ENCODE measurements around the gene GPR180. TPM values are rescaled to one million over a fixed set of nuclear protein-coding genes. Genes with fewer than 3 reads are reported as not detected.

The GPR180 gene
- total RNA-seq, 1 donor from 2014 or later = 6.6 TPM

DNA sequence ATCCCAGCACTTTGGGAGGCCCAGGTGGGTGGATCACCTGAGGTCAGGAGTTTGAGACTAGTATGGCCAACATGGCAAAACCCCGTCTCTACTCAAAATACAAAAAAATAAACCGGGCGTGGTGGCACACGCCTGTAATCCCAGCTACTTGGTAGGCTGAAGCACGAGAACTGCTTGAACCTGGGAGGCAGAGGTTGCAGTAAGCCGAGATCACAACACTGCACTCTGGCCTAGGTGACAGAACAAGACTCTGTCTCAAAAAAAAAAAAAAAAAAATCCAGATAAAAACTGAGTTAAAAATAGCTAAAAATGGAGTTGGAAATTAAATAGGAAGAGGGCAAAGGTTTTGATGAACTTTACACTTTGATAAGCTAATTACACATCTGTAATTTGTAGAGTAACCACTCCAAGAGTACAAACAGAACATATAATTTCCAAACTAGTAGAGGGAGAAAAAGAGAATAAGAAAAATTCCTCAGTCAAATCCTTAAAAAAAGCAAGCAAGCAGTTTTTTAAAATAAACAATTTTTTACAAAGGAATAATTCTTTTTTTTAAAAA lies 16.0 kb upstream of the GPR180 start:
- peaks cover 41% of the 10 kb centered on the region for H3K36me3 Mint-ChIP-seq (ENCODE audit: low read depth)
- TF ChIP-seq, protein P1, sequence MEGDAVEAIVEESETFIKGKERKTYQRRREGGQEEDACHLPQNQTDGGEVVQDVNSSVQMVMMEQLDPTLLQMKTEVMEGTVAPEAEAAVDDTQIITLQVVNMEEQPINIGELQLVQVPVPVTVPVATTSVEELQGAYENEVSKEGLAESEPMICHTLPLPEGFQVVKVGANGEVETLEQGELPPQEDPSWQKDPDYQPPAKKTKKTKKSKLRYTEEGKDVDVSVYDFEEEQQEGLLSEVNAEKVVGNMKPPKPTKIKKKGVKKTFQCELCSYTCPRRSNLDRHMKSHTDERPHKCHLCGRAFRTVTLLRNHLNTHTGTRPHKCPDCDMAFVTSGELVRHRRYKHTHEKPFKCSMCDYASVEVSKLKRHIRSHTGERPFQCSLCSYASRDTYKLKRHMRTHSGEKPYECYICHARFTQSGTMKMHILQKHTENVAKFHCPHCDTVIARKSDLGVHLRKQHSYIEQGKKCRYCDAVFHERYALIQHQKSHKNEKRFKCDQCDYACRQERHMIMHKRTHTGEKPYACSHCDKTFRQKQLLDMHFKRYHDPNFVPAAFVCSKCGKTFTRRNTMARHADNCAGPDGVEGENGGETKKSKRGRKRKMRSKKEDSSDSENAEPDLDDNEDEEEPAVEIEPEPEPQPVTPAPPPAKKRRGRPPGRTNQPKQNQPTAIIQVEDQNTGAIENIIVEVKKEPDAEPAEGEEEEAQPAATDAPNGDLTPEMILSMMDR (conservative IDR thresholded peaks at IDR 0.05) = no peak

DNA sequence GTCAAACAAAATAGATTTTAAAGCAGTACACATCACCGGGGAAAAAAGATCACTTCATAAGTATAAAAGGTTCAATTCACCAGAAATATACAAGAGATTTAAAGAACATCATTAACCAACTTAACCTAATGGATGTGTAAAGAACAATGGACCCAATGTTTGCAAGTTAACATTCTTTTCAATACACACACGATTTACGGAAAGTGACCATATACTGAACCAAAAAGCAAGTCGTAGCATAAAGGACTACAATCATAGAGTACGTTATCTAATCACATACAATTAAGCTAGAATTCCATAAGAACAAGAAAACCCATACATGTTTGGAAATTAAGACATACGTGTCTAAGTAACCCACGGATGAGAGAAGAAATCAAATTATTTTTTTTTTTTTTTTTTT lies 15.3 kb upstream of the GPR180 start:
- peaks cover 39% of the 10 kb centered on the region for H3K36me3 Mint-ChIP-seq (ENCODE audit: low read depth)

More for the DNA sequence above, 16.0 kb upstream of the GPR180 start:
- no peak for DNase-seq (ENCODE audit: low read depth, low spot score)
- Mint-ChIP-seq H3K4me3 (no peak overlapping the region), H3K27me3 (ENCODE audit: low read depth) (no peaks in the 10 kb centered on the region), H3K9me3 (peaks cover 5% of the 10 kb centered on the region), H3K27ac (ENCODE audit: unreplicated experiment) (no peak overlapping the region), H3K4me1 (peaks cover 9% of the 10 kb centered on the region)

DNA sequence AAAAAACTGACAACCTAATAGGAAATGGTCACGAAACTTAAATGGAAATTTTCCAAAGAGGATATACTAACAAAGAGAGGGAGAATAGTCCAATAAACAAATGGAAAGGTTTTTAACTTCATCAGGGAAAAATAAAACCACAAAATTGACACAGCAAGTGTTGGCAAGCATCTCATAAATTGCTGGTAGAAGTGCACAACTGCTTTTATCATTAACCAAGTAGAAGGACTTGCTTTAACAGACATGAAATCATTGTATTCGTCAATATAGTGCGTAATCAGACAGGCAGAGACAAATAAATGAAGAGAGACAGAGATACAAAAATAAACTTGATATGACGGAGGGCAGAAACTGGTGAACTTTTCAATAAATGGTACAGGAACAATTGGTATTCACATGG lies 13.1 kb upstream of the GPR180 start:
- Mint-ChIP-seq H3K4me3 (no peak overlapping the region), H3K27ac (ENCODE audit: unreplicated experiment) (no peak overlapping the region), H3K27me3 (ENCODE audit: low read depth) (no peaks in the 10 kb centered on the region), H3K9me3 (peaks cover 2% of the 10 kb centered on the region), H3K4me1 (peaks cover 9% of the 10 kb centered on the region), H3K36me3 (ENCODE audit: low read depth) (peaks cover 31% of the 10 kb centered on the region)
- TF ChIP-seq, protein P1 (conservative IDR thresholded peaks at IDR 0.05) = no peak
- DNase-seq (ENCODE audit: low read depth, low spot score) = no peak

More for the DNA sequence above, 15.3 kb upstream of the GPR180 start:
- H3K27me3 Mint-ChIP-seq (ENCODE audit: low read depth) = no peaks in the 10 kb centered on the region
- TF ChIP-seq, protein P1 (conservative IDR thresholded peaks at IDR 0.05) = no peak
- H3K27ac Mint-ChIP-seq (ENCODE audit: unreplicated experiment) = no peak overlapping the region
- H3K9me3 Mint-ChIP-seq = peaks cover 5% of the 10 kb centered on the region
- DNase-seq (ENCODE audit: low read depth, low spot score) = no peak
- no peak overlapping the region for H3K4me3 Mint-ChIP-seq
- H3K4me1 Mint-ChIP-seq = peaks cover 9% of the 10 kb centered on the region

DNA sequence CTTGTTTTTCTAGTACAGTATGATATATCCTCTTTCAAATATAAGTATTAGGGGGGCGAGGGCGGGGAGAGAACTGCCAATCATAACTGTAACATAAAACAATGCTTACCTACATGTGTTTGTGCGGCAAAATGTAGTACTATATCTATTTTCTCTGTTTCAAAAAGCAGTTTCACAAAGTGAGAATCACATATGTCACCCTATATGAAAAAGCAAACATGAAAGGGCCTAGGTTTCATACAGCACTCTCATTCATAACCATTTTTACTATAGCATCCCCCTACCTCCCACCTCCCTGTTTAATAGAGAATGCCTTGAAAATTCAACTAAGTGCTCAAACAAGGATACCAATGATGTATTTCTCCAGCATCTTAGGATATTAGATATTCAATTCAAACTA lies 10.9 kb upstream of the GPR180 start:
- TF ChIP-seq, protein P1 (conservative IDR thresholded peaks at IDR 0.05) = no peak
- Mint-ChIP-seq H3K27me3 (ENCODE audit: low read depth) (no peaks in the 10 kb centered on the region), H3K36me3 (ENCODE audit: low read depth) (peaks cover 18% of the 10 kb centered on the region), H3K9me3 (no peaks in the 10 kb centered on the region), H3K27ac (ENCODE audit: unreplicated experiment) (no peak overlapping the region), H3K4me3 (no peak overlapping the region), H3K4me1 (peaks cover 23% of the 10 kb centered on the region)
- DNase-seq (ENCODE audit: low read depth, low spot score) = no peak

DNA sequence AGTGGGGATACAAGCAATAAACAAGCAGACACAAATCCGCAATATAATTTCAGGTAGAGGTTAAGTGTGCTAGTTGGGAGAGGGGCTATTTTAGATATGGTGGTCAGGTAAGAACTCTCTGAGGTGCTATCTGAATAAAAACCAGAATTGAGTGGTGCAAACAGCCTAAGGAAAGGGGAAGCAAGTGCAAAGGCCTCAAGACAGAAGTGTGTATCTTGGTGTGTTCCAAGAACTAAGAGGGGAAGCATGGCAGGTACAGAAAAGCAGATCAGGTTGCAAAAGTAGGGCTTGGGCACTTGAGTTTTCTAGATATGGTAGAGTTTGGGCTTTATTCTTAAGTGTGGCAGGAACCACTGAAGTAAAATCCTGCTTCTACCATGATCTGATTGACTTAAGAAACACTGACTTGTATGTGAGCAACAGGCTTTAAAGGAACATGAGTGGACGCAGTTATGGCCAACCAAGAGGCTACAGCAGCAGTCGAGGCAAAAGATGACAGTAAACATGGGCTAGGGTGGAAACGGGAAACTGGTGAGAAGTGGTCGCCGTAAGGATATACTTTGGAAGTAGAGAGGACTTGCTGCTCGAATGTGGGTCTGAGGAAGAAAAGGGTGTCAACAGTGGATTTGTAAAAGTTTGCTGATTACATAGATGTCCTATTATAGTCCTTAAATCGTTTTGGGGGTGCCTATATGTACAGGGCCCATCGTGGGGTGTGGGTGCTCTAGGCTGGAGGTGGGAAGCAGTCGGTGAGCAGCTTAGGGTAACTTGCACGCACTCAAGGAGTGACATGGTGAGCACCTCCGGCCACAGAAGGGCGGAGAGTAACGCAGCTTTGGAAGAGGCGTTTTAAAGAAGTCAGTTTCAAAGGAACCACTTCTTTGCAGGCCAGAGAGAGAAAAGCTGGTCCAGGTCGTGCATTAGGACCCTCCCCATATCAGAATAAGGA lies 6.4 kb upstream of the GPR180 start:
- TF ChIP-seq, protein P1 (conservative IDR thresholded peaks at IDR 0.05) = no peak
- Mint-ChIP-seq H3K27me3 (ENCODE audit: low read depth) (no peaks in the 10 kb centered on the region), H3K9me3 (peaks cover 3% of the 10 kb centered on the region), H3K36me3 (ENCODE audit: low read depth) (peaks cover 8% of the 10 kb centered on the region), H3K4me1 (peaks cover 23% of the 10 kb centered on the region), H3K27ac (ENCODE audit: unreplicated experiment) (peak overlapping the region; percentile 91), H3K4me3 (peak overlapping the region; percentile 97)
- DNase-seq (ENCODE audit: low read depth, low spot score) = peak; percentile 4

Measured in neural crest cell (in vitro differentiated cells).